DOHH2 (cell line): ENCODE results near the gene UGT1A5.

Experiments
- EZH2phosphoT487 ChIP-seq: fragments of 200-600 bp; sonication (generic); IDR thresholded peaks from 2 replicates; pipeline ENCODE4 v1.6.1; 2017; ENCODE audit warnings: borderline replicate concordance, mild to moderate bottlenecking, antibody characterized with exemption, low read length, moderate library complexity, mixed read lengths
- TF ChIP-seq, protein P1 (sequence below): fragments of 200-600 bp; sonication (generic); IDR thresholded peaks from one replicate; pipeline ENCODE4 v1.5.1; 2014; ENCODE audit warnings: antibody characterized with exemption, mild to moderate bottlenecking, low read depth, low read length; ENCODE audit not compliant: poor library complexity, severe bottlenecking

DNA sequence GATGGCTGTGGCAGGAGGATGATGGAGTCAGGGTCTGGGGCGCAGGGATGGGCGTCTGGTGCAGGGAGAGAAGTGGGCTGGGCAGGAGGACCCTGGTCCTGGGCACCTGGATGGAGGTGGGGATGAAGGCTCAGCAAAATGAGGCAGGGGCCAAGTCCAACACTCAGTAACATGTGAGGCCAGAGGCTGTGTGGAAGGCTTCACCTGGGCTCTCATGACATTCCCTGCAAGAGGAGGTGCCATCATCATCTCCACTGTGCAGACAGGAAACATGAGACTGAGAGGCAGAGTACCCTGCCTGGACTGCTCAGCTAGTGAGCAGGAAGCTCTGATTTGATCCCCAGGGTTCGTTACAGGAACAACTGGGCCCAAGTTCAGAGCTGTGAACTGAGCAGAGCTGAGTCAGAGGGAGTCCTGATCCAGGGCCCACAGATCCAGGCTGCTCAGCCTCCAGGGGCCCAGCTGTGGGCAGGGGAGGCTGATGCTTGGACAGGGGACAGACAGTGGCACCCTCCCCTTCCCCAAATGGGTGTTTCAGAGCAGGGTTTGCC lies 104.7 kb downstream of the UGT1A5 start:
- TF ChIP-seq, protein P1, sequence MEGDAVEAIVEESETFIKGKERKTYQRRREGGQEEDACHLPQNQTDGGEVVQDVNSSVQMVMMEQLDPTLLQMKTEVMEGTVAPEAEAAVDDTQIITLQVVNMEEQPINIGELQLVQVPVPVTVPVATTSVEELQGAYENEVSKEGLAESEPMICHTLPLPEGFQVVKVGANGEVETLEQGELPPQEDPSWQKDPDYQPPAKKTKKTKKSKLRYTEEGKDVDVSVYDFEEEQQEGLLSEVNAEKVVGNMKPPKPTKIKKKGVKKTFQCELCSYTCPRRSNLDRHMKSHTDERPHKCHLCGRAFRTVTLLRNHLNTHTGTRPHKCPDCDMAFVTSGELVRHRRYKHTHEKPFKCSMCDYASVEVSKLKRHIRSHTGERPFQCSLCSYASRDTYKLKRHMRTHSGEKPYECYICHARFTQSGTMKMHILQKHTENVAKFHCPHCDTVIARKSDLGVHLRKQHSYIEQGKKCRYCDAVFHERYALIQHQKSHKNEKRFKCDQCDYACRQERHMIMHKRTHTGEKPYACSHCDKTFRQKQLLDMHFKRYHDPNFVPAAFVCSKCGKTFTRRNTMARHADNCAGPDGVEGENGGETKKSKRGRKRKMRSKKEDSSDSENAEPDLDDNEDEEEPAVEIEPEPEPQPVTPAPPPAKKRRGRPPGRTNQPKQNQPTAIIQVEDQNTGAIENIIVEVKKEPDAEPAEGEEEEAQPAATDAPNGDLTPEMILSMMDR: no peak
- TF ChIP-seq EZH2phosphoT487: no peak
